HG03469 (cell line): Measurements from ENCODE around the gene CHCHD5.
"Not testable (repeated sequence)": the region's sequence is repeated elsewhere in the genome, so short reads cannot be mapped to it uniquely, and the experiment has no call there.

ENCODE experiments used
- ATAC-seq: cut with Tn5 transposase; IDR thresholded peaks from one replicate; pipeline ENCODE4 v1.9.1; 2021; ENCODE audit warnings: mild to moderate bottlenecking, moderate library complexity, moderate number of reproducible peaks; ENCODE audit not compliant: unreplicated experiment

CHCHD5 gene

DNA sequence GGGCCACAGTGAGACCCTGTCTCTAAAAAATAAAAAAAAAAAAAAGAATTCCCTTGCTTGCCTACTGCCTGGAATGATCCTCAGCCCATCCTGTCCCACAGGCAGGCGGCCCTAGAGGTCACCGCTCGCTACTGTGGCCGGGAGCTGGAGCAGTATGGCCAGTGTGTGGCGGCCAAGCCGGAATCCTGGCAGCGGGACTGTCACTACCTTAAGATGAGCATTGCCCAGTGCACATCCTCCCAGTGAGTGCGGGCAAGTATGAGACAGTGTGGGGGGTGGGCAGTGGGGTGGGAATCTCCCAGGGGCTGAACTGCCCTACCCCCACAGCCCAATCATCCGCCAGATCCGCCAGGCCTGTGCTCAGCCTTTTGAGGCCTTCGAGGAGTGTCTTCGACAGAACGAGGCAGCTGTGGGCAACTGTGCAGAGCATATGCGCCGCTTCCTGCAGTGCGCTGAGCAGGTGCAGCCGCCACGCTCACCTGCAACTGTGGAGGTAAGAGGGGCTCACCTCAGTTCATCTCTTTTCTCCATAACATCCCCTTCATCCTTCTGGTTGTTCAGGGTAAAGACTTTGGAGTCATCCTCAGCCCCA, 1.6 kb downstream of the CHCHD5 start:
- no peak for ATAC-seq

DNA sequence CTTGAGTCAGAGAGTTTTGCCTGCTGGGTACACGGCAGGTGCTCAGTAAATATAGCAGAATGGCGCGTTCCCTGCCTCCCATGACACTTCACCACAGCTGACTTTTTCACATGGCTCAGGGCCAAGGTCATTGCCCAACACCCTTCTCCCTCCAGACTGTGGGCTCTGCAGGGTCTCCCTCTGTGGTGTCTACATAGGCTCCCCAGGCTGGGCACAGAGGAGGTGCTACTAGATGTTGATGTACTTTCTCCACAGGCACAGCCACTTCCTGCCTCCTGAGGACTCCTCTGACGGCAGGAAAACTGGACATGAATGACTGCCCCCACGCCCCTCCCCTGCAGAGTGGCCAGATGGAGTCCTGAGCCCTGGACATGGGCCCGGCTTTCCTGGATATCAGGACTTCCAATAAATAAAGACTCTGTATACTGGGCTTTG, 4.2 kb downstream of the CHCHD5 start:
- ATAC-seq: no peak

DNA sequence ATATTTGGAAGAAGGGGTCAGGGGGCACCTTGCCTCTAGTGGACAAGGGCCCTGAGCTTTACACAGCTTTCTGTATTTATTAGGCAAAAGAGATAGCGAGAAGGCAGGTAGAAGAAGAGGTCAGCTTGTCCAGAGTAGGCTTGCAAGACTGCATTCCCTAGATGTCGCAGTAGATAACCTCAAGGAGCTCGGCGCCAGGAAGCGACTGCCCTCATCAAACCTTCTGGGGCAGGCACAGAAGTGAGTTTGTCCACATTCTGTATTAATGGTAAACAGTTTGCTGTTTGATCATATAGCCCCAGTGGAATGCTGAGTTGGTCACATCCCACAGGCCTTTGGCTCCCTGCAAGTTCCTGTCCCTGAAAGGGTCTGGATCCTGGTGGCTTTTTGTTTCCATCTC, 7.0 kb downstream of the CHCHD5 start:
- ATAC-seq: no peak

DNA sequence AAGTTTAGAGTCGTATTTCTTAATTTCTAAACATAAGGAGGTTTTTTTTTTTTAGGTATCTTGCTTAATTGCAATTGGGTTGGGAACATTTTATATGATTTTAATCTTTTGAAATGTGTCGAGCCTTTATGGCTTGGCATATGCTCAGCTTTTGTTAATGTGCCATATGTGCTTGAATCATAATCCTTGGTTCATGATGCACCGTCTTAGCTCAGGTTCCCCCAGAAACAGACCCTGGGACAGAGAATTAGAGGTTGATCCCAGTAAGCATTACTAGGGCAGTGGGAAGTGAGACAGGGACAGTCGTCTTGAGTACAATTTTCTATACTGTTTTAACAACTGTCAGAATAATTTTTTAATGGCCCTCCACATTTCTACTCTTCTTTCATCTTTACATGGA, 9.3 kb downstream of the CHCHD5 start:
- no peak for ATAC-seq

DNA sequence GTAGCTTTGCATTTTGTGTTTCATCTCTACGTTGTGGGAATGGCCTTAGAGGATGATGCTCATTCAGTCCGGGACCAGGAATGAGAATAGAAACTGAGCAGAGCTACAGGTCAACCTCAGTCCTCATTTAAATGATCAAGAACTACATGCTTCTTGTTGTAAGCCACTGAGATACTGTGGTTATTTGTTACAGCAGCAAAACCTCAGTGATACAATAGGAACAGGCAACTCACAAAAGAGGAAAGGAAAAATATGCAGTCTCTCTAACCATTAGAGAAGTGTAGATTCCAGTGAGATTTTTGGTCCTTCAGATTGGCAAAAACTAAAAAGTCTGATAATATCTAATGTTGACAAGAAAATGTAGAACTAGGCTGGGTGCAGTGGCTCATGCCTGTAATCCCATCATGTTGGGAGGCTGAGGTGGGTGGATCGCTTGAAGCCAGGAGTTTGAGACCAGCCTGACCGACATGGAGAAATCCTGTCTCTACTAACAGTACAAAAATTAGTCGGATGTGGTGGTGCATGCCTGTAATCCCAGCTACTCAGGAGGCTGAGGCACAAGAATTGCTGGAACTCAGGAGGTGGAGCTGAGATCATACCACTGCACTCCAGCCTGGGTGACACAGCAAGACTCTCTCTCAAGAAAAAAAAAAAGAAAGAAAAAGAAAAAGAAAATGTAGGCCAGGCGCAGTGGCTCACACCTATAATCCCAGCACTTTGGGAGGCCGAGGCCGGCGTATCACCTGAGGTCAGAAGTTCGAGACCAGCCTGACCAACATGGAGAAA, 13.3 kb downstream of the CHCHD5 start:
- ATAC-seq: no peak

DNA sequence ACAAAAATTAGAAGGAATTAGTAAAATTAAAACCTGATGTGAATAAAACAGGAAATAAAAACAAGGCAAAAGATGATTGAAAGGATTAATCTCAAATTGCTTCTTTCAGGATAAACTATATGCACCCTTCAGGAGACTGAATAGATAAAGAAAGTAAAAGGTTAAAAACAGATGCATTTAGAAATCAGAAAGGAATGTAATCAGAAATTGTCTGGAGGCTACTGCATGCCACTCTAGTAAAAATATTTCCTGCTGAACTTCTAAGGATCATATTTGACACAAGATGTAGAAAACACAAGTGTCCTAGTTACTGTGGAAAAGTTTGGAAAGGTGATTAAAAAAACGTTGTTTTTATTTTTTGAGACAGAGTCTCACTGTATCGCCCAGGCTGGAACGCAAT, 16.2 kb downstream of the CHCHD5 start:
- ATAC-seq: no peak

DNA sequence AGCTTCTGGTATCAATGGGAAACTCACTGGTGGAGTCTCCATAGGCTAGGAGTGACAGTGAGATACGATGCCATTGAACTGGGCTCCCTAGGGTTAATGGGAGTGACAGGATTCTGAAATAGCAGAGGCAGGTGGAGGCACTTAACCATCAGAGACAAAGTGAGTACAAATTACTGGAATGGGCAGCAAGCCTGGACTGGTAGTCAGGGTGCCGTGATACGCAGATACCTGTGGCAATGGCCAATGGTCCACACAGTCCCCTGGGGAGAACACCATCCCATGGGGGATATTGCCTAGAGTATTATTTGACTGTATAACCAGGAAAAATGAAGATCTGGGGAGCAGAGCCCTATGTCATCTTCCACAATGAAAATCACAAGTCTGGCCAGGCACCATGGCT, 17.3 kb downstream of the CHCHD5 start:
- no peak for ATAC-seq

DNA sequence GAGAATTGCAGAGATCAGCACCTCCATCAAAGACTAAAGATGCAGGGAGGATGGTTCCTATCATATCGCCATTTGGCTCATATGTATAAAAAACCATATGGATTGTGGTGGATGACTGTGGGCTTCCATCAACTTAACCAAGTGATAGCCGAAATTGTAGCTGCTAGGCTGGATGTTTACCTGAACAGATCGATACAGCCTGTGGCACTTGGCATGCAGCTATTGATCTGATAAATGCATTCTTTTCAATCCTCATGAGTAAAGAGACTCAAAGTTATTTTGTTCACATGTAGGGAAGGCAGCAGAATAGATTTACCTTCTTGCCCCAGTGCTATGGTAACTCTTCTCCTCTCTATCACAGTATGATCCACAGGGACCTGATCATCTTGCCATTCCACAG, 18.5 kb downstream of the CHCHD5 start:
- ATAC-seq: no peak

DNA sequence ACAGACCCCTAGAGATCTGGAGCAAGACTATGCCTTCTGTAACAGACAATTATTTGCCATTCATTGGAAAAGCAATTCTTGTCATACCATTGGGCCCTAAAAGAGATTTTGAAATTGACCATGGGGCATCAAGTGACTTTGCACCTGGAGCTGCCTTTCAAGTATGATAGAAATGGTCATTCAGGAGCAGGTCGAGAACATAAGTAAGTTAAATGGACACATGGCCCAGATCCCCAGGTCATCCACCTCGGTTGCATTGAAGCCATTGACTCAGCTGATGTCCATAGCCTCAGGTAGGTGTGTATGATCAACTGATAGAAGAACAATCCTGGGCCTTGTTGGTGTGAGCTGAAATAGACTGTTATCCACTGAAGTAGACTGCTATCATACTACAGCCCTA, 19.3 kb downstream of the CHCHD5 start:
- no peak for ATAC-seq

DNA sequence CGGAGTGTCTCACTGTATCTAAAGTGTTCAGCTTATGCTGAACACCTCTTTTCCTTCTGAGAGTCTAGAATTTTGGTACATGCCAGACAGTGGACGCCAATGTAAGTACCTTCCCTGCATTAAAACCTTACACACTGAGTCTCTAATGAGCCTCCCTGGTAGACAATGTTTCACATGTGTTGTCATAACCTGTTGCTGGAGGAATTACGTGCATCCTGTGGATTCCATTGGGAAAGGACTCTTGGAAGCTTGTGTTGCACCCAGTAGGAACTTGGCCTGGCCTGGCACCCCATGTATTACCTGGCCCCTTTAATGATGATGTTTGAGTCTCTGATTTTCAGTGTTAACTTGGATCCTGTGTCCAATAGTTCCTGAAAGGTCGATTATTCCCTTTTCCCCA, 20.5 kb downstream of the CHCHD5 start:
- no peak for ATAC-seq

DNA sequence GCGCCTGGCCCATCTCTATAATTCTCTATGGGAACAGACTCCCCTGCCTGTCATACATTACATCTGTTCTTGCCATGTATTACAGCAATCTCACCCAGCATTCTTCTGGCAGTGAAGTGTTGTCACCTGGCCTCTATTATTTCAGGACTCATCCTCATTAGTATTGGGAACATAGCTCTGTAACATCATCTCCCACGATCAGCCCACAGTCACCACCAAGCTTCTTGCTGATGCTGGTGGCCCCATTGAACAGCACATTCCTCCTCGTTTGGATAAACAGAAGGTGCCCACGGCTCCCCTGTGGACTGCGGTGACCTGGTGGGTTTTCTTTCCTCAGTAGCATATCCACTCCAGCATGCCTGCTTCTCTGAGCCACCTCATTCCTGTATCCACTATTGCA, 21.5 kb downstream of the CHCHD5 start:
- ATAC-seq: no peak

DNA sequence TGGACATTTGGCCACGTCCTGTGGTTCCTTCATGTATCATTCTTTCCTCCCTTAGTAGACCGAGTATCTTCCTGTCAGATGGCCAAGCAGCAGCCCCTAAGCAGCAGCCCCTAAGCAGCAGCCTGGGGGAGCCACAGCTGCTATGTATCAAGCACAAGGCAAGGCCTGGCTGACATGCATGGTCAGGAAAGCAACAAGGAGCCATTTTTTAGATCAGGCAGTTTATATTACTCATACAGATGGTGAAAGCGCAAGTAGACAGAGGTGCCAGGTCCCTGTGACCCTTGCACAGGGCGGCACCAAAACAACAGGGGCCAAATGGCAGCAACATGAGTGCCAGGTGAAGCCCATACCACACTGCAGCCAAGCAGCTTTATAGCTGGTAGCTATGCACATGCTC, 22.1 kb downstream of the CHCHD5 start:
- ATAC-seq: no peak

DNA sequence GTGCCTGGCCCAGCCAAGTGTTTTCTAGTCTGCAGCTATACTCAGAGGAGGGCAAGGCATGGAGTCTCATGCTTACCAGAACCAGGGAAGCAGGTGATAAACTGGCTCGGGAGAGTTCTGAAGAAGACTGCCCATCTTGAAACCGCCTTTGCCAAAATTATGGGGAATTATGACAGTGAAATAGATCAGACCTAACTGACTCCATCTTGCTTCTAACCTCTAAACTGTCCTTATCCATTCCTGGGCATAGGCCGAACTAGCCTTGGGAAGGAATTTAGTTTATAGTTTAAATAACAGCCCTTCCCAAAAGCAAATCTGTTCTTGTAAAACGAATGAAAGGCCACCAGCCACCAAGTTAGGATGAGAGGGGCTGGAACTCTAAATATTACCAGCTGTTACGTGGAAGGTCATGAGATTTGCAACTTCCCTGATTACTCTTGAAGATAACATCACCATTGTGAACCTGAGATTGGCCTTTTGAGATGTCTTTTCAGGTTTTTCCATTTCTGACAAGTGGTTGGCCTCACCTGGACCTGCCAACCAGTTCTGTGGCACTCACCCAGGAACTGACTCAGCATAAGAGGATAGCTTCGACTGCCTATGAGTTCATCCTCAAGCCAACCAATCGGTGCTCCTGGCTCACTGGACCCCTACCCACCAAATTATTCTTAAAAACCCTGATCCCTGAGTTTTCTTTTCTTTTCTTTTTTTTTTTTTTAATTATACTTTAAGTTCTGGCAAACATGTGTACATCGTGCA, 23.4 kb downstream of the CHCHD5 start:
- ATAC-seq: no peak

DNA sequence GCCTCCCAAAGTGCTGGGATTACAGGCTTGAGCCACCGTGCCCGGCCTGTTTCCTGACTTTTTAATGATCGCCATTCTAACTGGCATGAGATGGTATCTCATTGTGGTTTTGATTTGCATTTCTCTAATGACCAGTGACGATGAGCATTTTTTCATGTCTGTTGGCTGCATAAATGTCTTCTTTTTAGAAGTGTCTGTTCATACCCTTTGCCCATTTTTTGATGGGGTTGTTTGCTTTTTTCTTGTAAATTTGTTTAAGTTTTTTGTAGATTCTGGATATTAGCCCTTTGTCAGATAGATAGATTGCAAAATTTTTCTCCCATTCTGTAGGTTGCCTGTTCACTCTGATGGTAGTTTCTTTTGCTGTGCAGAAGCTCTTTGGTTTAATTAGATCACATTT, 24.9 kb downstream of the CHCHD5 start:
- ATAC-seq: not testable (repeated sequence)

DNA sequence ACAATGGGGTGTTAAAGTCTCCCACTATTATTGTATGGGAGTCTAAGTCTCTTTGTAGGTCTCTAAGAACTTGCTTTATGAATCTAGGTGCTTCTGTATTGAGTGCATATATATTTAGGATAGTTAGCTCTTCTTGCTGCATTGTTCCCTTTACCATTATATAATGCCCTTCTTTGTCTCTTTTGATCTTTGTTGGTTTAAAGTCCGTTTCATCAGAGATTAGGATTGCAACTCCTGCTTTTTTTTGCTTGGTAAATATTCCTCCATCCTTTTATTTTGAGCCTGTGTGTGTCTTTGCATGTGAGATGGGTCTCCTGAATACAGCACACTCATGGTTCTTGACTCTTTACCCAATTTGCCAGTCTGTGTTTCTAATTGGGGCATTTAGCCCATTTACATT, 27.9 kb downstream of the CHCHD5 start:
- not testable (repeated sequence) for ATAC-seq

DNA sequence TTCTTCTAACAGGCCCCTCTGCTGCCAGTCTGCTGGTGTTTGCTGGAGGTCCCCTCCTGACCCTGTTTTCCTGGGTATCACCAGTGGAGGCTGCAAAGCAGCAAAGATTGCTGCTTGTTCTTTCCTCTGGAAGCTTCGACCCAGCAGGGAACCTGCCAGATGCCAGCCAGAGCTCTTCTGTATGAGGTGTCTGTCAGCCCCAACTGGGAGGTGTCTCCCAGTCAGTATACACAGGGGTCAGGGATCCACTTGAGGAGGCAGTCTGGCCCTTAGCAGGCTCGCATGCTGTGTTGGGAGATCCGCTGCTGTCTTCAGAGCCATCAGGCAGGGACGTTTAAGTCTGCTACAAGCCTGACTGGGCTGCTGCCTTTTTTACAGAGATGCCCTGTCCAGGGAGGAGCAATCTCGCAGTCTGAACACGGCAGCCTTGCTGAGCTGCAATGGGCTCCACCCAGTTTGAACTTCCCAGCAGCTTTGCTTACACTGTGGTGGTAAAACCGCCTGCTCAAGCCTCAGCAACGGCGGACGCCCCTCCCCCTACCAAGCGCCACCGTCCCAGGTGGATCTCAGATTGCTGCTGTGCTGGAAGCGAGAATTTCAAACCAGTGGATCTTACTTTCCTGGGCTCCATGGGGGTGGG, 29.9 kb downstream of the CHCHD5 start:
- no peak for ATAC-seq

DNA sequence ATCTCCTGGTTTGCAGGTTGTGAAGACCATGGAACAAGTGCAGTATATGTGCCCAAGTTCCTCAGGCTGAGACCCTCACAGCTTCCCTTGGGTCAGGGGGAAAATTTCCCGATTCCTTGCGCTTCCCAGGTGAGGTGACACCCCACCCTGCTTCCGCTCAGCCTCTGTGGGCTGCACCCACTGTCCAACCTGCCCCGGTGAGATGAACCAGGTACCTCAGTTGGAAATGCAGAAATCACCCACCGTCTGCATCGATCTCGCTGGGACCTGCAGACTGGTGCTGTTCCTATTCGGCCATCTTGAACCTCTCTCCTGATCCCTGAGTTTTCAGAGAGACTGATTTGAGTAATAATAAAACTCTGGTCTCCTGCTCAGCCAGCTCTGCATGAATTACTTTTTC, 30.6 kb downstream of the CHCHD5 start:
- ATAC-seq: no peak

DNA sequence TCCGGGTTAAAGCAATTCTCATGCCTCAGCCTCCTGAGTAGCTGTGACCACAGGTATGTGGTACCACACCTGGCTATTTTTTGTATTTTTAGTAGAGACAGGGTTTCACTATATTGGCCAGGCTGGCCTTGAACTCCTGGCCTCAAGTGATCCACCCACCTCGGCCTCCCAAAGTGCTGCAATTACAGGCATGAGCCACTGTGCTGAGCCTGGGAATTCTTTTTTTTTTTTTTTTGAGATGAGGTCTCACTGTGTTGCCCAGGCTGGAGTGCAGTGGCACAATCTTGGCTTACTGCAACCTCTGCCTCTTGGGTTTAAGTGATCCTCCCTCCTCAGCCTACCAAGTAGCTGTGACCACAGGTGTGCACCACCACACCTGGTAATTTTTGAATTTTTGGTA, 31.4 kb downstream of the CHCHD5 start:
- not testable (repeated sequence) for ATAC-seq

DNA sequence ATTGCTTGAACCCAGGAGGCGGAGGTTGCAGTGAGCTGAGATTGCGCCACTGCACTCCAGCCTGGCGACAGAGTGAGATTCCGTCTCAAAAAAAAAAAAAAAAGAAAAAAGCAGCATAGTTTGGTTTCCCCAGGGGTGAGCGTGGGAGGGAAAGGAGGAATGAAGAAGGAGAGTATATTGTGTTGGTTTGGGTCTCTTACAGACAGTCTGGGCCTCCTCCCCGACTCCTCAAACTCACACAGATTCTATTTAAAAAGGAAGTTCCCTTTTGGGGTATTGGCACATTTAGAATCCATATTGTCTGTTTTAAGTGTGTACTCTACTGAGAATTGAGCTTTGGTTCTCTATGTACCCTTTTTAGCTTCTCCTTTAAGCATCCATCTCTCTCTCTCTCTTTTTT, 34.0 kb downstream of the CHCHD5 start:
- ATAC-seq: no peak

DNA sequence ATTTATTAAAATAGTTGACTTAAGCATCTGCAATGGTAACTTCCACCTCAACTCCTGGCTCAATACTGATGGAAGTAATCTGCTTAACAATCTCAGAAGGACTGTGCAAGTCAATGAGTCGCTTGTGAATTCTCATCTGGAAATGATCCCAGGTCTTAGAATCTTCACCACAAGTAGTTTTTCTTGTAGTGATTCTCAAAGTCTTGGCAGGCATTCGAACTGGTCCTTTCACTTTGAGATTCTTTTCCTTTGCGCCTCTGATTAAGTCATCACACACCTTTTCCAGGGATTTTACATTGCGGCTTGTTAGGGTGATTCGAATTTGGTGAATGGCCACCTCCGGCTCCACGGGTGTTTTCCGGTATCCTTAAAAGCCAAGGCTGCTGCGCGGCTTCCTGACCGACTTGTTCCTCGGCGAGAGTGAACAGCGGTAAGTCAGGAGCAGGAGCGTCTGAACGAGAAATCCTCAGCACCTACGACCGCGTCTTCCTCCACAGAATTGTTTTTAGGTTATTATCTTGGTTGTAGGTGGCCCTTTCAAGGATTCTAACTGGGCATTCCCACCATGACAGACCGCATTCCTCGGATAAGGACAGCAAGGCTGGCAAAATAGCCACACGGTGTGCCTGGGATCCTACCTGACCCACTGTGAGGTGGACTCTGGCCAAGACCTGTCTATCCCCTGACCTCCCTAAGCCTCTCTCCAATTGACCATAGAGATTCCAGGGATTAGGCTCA, 37.5 kb downstream of the CHCHD5 start:
- ATAC-seq: no peak

DNA sequence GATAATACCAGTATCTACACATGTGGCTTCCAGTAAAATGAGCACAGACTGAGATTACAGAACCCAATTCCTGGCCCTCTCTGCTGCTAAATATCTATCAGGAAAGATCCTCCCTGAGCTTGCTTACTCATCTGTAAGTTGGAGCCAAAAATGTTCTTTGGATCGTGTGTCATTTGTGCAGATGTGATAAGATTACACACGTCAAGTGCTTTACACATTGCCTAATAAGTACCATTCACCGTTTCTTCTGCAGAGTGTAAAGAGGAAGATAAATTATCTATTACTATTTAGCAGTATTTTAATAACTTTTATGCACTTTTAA, 38.1 kb downstream of the CHCHD5 start:
- ATAC-seq: no peak
